ENCODE results near the gene SERPINC1. TPM values are rescaled to one million over a fixed set of nuclear protein-coding genes. Genes with fewer than 3 reads are reported as not detected.

Gene SERPINC1
- total and polyA plus RNA-seq, 2 of the 13 experiments (the other 11 are each of a cell fraction or from before 2014, with no cell fraction given), result 142 to 205 TPM

DNA sequence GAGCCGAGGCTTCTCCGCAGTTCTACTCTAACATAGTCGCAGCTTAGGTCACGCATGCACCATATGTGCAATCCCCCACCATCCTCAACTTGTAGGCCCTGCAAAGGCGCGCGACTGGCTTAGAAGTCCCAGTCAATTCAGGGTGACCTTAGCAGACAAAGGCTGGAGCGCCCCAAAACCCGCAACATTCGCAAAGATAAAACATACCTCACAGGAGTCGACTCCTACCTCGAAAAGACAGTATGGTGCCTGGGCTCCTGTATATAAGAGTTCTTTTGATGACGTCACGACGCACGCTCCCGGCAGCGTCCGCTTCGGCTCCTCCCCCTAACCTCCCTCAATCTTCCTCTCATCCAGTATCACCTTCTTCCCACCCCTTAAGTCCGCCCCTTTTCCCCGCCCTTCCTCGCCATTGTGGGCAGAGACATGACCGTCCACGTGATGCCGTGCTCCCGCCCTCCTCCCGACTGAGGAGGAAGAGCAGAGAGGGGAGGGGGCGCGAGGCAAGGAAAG, 49.3 kb downstream of the SERPINC1 start, which contains the start of gene GAS5 (continued):
- TF ChIP-seq ARID4A (CRISPR knock-in tag; IDR thresholded peaks at IDR 0.05; ENCODE audit: borderline replicate concordance), result peak; percentile 75
- TF ChIP-seq ZNF552 (CRISPR knock-in tag; IDR thresholded peaks at IDR 0.05; ENCODE audit: borderline replicate concordance), result no peak
- TF ChIP-seq, protein P1, sequence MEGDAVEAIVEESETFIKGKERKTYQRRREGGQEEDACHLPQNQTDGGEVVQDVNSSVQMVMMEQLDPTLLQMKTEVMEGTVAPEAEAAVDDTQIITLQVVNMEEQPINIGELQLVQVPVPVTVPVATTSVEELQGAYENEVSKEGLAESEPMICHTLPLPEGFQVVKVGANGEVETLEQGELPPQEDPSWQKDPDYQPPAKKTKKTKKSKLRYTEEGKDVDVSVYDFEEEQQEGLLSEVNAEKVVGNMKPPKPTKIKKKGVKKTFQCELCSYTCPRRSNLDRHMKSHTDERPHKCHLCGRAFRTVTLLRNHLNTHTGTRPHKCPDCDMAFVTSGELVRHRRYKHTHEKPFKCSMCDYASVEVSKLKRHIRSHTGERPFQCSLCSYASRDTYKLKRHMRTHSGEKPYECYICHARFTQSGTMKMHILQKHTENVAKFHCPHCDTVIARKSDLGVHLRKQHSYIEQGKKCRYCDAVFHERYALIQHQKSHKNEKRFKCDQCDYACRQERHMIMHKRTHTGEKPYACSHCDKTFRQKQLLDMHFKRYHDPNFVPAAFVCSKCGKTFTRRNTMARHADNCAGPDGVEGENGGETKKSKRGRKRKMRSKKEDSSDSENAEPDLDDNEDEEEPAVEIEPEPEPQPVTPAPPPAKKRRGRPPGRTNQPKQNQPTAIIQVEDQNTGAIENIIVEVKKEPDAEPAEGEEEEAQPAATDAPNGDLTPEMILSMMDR (CRISPR knock-in tag; IDR thresholded peaks at IDR 0.05), result no peak
- no peak for TF ChIP-seq ZNF484 (CRISPR knock-in tag; IDR thresholded peaks at IDR 0.05; ENCODE audit: borderline replicate concordance, low read depth)
- 0 out of 2 replicates have a peak, but pooled peaks have one; percentile 47 for TF ChIP-seq TEAD2 (CRISPR knock-in tag; IDR thresholded peaks at IDR 0.05)
- no peak for TF ChIP-seq ZNF629 (CRISPR knock-in tag; conservative IDR thresholded peaks at IDR 0.05)
- TF ChIP-seq ZNF430 (CRISPR knock-in tag; IDR thresholded peaks at IDR 0.05), result 0 out of 2 replicates have a peak, but pooled peaks have one; percentile 8
- no peak for TF ChIP-seq ZNF546 (CRISPR knock-in tag; conservative IDR thresholded peaks at IDR 0.05)
- TF ChIP-seq, protein P2, sequence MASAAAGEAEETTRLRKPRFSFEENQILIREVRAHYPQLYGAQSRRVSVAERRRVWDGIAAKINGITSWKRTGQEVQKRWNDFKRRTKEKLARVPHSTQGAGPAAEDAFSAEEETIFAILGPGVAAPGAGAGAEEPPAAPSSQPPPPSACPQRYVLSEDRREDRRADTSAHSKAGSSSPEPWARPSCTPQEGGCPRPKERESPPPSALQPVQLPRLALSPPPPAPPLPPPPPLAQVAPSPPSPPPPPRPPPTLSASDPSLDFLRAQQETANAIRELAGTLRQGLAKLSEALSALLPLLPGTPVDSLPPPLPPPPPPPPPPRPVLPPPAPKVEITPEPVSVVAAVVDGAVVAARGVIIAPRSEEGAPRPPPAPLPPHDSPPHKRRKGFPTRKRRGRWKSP (CRISPR knock-in tag; IDR thresholded peaks at IDR 0.05), result no peak; the same call in 1 of the 2 replicates
- no peak for TF ChIP-seq THYN1 (CRISPR knock-in tag; IDR thresholded peaks at IDR 0.05; ENCODE audit: borderline replicate concordance, low read depth)
- TF ChIP-seq PRDM15 (CRISPR knock-in tag; IDR thresholded peaks at IDR 0.05), result no peak
- no peak for TF ChIP-seq XBP1 (CRISPR knock-in tag; IDR thresholded peaks at IDR 0.05)
- no peak for TF ChIP-seq PAX8 (CRISPR knock-in tag; IDR thresholded peaks at IDR 0.05; ENCODE audit: borderline replicate concordance)
- peak; percentile 83; the same call in 1 of the 2 replicates for TF ChIP-seq ZBTB10 (CRISPR knock-in tag; IDR thresholded peaks at IDR 0.05; ENCODE audit: borderline replicate concordance)
- 0 out of 2 replicates have a peak, but pooled peaks have one; percentile 51 for TF ChIP-seq ZBTB1 (CRISPR knock-in tag; IDR thresholded peaks at IDR 0.05; ENCODE audit: borderline replicate concordance)

Measured in HepG2 (cell line).